Mesendoderm (in vitro differentiated cells): ENCODE data around the gene SP8.
A peak's percentile ranks its signal among the peaks of the same experiment; 100 is the strongest.

ENCODE experiments used
- DNase-seq: peaks from one replicate; pipeline ENCODE4 v3.0.0; 2013
- H2AK5ac ChIP-seq: 2 replicates; pipeline ENCODE4 v1.6.1; 2013; ENCODE audit warnings: low read length, inconsistent platforms
- H2BK120ac ChIP-seq: 2 replicates; pipeline ENCODE4 v1.6.1; 2013; ENCODE audit warnings: low read depth, mild to moderate bottlenecking, low read length, moderate library complexity, mixed read lengths
- H2BK15ac ChIP-seq: replicated peaks from 2 replicates; pipeline ENCODE4 v1.6.1; 2013; ENCODE audit warnings: low read depth, mild to moderate bottlenecking, moderate library complexity
- H2BK5ac ChIP-seq: 2 replicates; pipeline ENCODE4 v1.6.1; 2013; ENCODE audit warnings: low read length, inconsistent platforms
- H3K18ac ChIP-seq: 2 replicates; pipeline ENCODE4 v1.6.1; 2013; ENCODE audit warnings: mild to moderate bottlenecking, low read length, mixed read lengths
- H3K23ac ChIP-seq: one replicate; pipeline ENCODE4 v1.6.1; 2013; ENCODE audit warnings: low read length
- H3K27ac ChIP-seq: 2 replicates; pipeline ENCODE4 v1.5.1; 2013; ENCODE audit warnings: low read depth, mild to moderate bottlenecking, inconsistent platforms, low read length, moderate library complexity
- H3K27me3 ChIP-seq: 2 replicates; pipeline ENCODE4 v1.6.1; 2013; ENCODE audit warnings: low read length, control low read depth, mild to moderate bottlenecking, inconsistent platforms; ENCODE audit not compliant: insufficient read depth, poor library complexity
- H3K36me3 ChIP-seq: 2 replicates; pipeline ENCODE4 v1.6.1; 2013; ENCODE audit warnings: low read length, inconsistent platforms; ENCODE audit not compliant: control insufficient read depth, insufficient read depth
- H3K4ac ChIP-seq: one replicate; pipeline ENCODE4 v1.6.1; 2013; ENCODE audit warnings: low read depth, mild to moderate bottlenecking, low read length, moderate library complexity
- H3K4me1 ChIP-seq: 2 replicates; pipeline ENCODE4 v1.6.1; 2013; ENCODE audit warnings: low read depth, low read length, inconsistent platforms; ENCODE audit not compliant: control insufficient read depth
- H3K4me2 ChIP-seq: 2 replicates; pipeline ENCODE4 v1.6.1; 2013; ENCODE audit warnings: low read length
- H3K4me3 ChIP-seq: 2 replicates; pipeline ENCODE4 v1.5.1; 2013; ENCODE audit warnings: mild to moderate bottlenecking, low read length
- H3K56ac ChIP-seq: one replicate; pipeline ENCODE4 v1.6.1; 2013; ENCODE audit warnings: low read length
- H3K79me1 ChIP-seq: 2 replicates; pipeline ENCODE4 v1.6.1; 2013; ENCODE audit warnings: low read length, inconsistent platforms
- H3K79me2 ChIP-seq: 2 replicates; pipeline ENCODE4 v1.6.1; 2013; ENCODE audit warnings: mild to moderate bottlenecking, low read length; ENCODE audit not compliant: control insufficient read depth, insufficient read depth
- H3K9ac ChIP-seq: 2 replicates; pipeline ENCODE4 v1.6.1; 2013; ENCODE audit warnings: low read length, inconsistent platforms
- H4K5ac ChIP-seq: one replicate; pipeline ENCODE4 v1.6.1; 2013; ENCODE audit warnings: low read length
- H4K8ac ChIP-seq: one replicate; pipeline ENCODE4 v1.6.1; 2013; ENCODE audit warnings: low read depth, mild to moderate bottlenecking, control low read depth, low read length, moderate library complexity
- WGBS: extraction: QIAGEN DNeasy Blood & Tissue Kit; methylation state at CpG from one replicate; pipeline ENCODE4 v1.1.7; 2013; ENCODE audit warnings: low lambda C conversion rate, missing lambda C conversion rate; ENCODE audit not compliant: insufficient coverage; ENCODE audit errors: extremely low coverage; 5-methylcytosine and 5-hydroxymethylcytosine counted together

Gene SP8

GRCh38 chr7:20816372-20816959, 29.8 kb upstream of the SP8 start:
- H3K4me2 ChIP-seq: no peak overlapping the region
- H3K4ac ChIP-seq: no peak overlapping the region
- H2AK5ac ChIP-seq: no peak overlapping the region
- no peak overlapping the region for H2BK120ac ChIP-seq
- H3K4me1 ChIP-seq: no peaks in the 10 kb centered on the region
- no peak overlapping the region for H3K4me3 ChIP-seq
- H3K79me2 ChIP-seq: no peaks in the 10 kb centered on the region
- H4K5ac ChIP-seq: no peak overlapping the region
- H3K18ac ChIP-seq: no peak overlapping the region
- H3K27ac ChIP-seq: no peak overlapping the region
- no peaks in the 10 kb centered on the region for H3K79me1 ChIP-seq
- H3K27me3 ChIP-seq: no peaks in the 10 kb centered on the region
- H4K8ac ChIP-seq: no peak overlapping the region
- H3K23ac ChIP-seq: no peak overlapping the region
- no peak overlapping the region for H3K9ac ChIP-seq
- WGBS: no CpG with 5 or more reads among the region's 4 CpGs
- no peak overlapping the region for H3K56ac ChIP-seq
- H2BK5ac ChIP-seq: no peak overlapping the region
- no peak overlapping the region for H2BK15ac ChIP-seq
- H3K36me3 ChIP-seq: no peaks in the 10 kb centered on the region
- no peak for DNase-seq

- Histone ChIP-seq H4K5ac (no peak overlapping the region), H3K4me1 (no peaks in the 10 kb centered on the region), H3K56ac (no peak overlapping the region), H3K18ac (no peak overlapping the region), H3K79me1 (no peaks in the 10 kb centered on the region), H2BK15ac (no peak overlapping the region), H2BK120ac (no peak overlapping the region), H3K4ac (no peak overlapping the region), H4K8ac (no peak overlapping the region), H3K79me2 (no peaks in the 10 kb centered on the region), H3K36me3 (no peaks in the 10 kb centered on the region), H3K4me3 (no peak overlapping the region), H3K23ac (no peak overlapping the region), H2AK5ac (no peak overlapping the region), H3K9ac (no peak overlapping the region), H3K27ac (no peak overlapping the region), H3K4me2 (no peak overlapping the region), H2BK5ac (no peak overlapping the region), H3K27me3 (no peaks in the 10 kb centered on the region)
- no peak for DNase-seq
- WGBS: no CpG with 5 or more reads among the region's 3 CpGs
Observed at GRCh38 chr7:20804345-20804744, 17.7 kb upstream of the SP8 start.

- Histone ChIP-seq H3K9ac (no peak overlapping the region), H3K79me2 (no peaks in the 10 kb centered on the region), H3K36me3 (no peaks in the 10 kb centered on the region), H3K4me2 (no peak overlapping the region), H3K4me1 (peaks cover 2% of the 10 kb centered on the region), H3K79me1 (no peaks in the 10 kb centered on the region), H3K27ac (no peak overlapping the region), H3K4me3 (no peak overlapping the region), H4K5ac (no peak overlapping the region), H3K27me3 (peaks cover 4% of the 10 kb centered on the region), H4K8ac (no peak overlapping the region), H2BK120ac (no peak overlapping the region), H3K18ac (no peak overlapping the region), H2BK15ac (no peak overlapping the region), H2BK5ac (no peak overlapping the region), H3K4ac (no peak overlapping the region), H2AK5ac (no peak overlapping the region), H3K56ac (no peak overlapping the region), H3K23ac (no peak overlapping the region)
- WGBS: no CpG with 5 or more reads among the region's 5 CpGs
- no peak for DNase-seq
Observed at GRCh38 chr7:20799566-20800366, 13.1 kb upstream of the SP8 start.

- peaks cover 13% of the 10 kb centered on the region for H3K27me3 ChIP-seq
- H3K4me3 ChIP-seq: peak overlapping the region; percentile 6
- no CpG with 5 or more reads among the region's 15 CpGs for WGBS
Observed at GRCh38 chr7:20798694-20799121, 12.0 kb upstream of the SP8 start.

GRCh38 chr7:20798081-20798693, 11.5 kb upstream of the SP8 start:
- H3K18ac ChIP-seq: peak overlapping the region; percentile 99
- H2AK5ac ChIP-seq: no peak overlapping the region
- peaks cover 3% of the 10 kb centered on the region for H3K4me1 ChIP-seq
- peak overlapping the region; percentile 65 for H3K9ac ChIP-seq
- H3K79me2 ChIP-seq: no peaks in the 10 kb centered on the region
- peak overlapping the region; percentile 74 for H2BK5ac ChIP-seq
- peak overlapping the region; percentile 20 for H3K4ac ChIP-seq
- peak; percentile 66 for DNase-seq
- H3K56ac ChIP-seq: peak overlapping the region; percentile 83
- H3K27ac ChIP-seq: peak overlapping the region; percentile 67
- H4K8ac ChIP-seq: no peak overlapping the region
- peak overlapping the region; percentile 52 for H3K4me3 ChIP-seq
- no peak overlapping the region for H3K23ac ChIP-seq
- no CpG with 5 or more reads among the region's 77 CpGs for WGBS
- H2BK15ac ChIP-seq: no peak overlapping the region
- no peaks in the 10 kb centered on the region for H3K36me3 ChIP-seq
- H3K79me1 ChIP-seq: no peaks in the 10 kb centered on the region
- H3K27me3 ChIP-seq: peaks cover 18% of the 10 kb centered on the region
- no peak overlapping the region for H4K5ac ChIP-seq
- H2BK120ac ChIP-seq: peak overlapping the region; percentile 93
- peak overlapping the region; percentile 59 for H3K4me2 ChIP-seq

More at GRCh38 chr7:20798694-20799121, 12.0 kb upstream of the SP8 start:
- H3K79me1 ChIP-seq: no peaks in the 10 kb centered on the region
- no peak overlapping the region for H3K23ac ChIP-seq
- H3K4ac ChIP-seq: no peak overlapping the region
- peaks cover 2% of the 10 kb centered on the region for H3K4me1 ChIP-seq
- H4K5ac ChIP-seq: no peak overlapping the region
- peak overlapping the region; percentile 59 for H3K4me2 ChIP-seq
- H2BK15ac ChIP-seq: no peak overlapping the region
- no peak overlapping the region for H2BK120ac ChIP-seq
- H3K36me3 ChIP-seq: no peaks in the 10 kb centered on the region
- no peak overlapping the region for H4K8ac ChIP-seq
- no peak overlapping the region for H3K27ac ChIP-seq
- H2BK5ac ChIP-seq: no peak overlapping the region
- H2AK5ac ChIP-seq: no peak overlapping the region
- peak overlapping the region; percentile 65 for H3K9ac ChIP-seq
- peak overlapping the region; percentile 78 for H3K56ac ChIP-seq
- H3K18ac ChIP-seq: peak overlapping the region; percentile 99
- no peaks in the 10 kb centered on the region for H3K79me2 ChIP-seq
- DNase-seq: peak; percentile 65
